ENCODE results near the gene TDRD12.

The TDRD12 gene

GRCh38 chr19:32870981-32871451 is 151.4 kb downstream of the TDRD12 start:
- DNase-seq: no peak

DNA sequence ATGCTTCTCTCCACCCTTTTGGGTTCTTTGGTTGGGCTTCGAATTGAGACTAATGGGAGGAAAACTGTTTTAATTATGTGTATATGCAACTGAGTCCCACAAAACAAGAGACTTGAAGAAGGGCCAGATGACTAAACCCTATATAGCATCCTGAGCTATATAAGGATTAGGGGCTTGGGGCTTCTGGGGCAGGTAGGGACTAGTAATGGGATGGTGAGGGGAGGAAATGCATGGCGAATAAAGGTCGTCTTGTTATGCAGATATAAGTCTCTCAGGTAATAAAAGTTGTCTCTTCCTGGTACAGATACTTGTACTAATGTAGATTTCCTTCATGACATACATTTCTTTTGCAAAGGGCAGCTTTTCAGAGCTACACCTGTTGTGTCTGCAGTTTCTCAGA is 152.8 kb downstream of the TDRD12 start:
- no peak for DNase-seq

DNA sequence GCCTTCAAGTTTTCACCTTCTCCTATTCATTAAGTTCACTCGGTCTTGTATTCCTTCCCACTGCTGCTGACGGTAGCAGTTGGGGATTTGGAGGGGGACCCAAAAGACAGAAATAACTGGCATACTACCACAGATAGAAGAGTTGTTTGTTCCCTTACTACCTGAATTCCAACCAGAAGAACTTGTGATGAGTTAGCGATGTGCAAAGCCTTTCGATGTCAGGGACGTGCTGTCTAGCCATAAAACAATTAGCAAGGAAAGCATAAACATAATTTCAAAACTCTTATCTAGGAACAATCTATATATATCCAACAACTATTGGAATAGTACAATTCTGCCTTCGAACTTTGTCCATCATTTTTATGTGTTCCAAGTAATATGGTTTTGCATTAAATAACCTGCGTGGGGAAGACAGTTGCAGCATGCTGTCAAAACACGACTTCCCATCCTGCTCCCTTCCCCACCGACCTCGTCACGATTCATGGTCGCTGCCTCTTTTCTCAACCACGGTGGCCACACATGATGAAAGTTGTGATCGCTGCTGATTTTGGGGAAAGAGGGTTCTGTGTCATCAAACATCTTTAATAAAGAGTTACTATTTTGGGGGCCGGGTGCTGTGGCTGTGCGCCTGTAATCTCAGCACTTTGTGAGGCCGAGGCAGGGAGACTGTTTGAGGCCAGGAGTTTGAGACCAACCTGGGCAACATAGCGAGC is 153.8 kb downstream of the TDRD12 start:
- DNase-seq: no peak

DNA sequence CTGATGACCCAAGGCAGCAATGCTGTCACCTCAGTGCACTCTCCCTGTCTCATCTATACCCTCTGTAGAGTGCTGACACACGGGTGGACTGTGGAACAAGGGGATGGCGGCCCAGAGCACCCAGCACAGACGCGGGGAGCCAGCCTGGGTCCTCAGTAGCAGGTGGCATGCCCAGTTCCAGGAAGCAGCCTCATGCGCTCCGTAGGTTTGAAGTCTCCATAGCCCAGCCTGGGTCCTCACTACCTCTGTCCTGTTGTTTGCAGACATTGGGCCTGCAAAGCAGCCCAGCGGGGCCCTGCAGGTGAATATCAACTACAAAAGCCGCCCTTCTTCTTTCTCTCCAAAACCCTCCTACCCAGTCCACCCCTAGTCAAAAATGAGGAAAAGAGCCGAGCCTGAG is 155.0 kb downstream of the TDRD12 start:
- DNase-seq: no peak

- no peak for DNase-seq
Measured at GRCh38 chr19:32875428-32875827, 155.9 kb downstream of the TDRD12 start.

DNA sequence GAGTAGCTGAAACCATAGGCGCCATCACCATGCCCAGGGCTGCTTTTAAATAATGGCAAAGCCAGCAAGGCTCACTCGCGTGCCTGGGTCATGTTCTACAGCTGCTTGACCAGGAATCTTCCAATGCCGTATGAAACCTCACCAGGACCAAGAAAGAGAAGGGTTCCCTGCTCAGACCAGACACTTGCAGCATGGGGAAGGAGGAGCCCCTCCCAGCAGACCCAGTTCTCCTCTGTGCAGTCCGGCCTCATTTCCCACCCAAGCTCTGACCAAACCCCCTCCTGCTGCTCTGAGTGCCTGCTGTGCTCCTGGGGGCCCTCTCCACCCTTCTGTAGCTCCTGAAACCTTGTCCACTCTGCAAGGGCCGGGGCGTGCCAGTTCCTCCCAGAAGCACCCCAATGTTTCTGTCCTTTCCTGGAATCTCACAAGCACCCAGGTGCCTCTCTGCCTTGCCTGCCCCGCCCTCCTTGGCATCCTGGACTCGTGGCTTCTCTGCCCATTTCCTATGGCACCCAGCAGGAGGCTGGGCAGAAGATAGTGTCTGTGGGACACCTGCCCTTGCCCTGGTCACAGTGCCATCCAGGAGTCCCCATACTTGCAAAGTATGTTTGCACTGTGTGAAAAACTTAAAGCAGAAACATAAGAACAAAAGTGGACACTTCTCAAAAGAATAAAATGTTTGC is 156.8 kb downstream of the TDRD12 start:
- no peak for DNase-seq

GRCh38 chr19:32876919-32877285 is 157.3 kb downstream of the TDRD12 start:
- no peak for DNase-seq

Data from cerebellar nuclear complex (tissue), 1 donor.